GM18909 (cell line): Measurements from ENCODE around the gene CARD9.

ENCODE experiments used
- ATAC-seq: cut with Tn5 transposase; IDR thresholded peaks from one replicate; pipeline ENCODE4 v1.9.1; 2021; ENCODE audit warnings: mild to moderate bottlenecking; ENCODE audit not compliant: unreplicated experiment, poor library complexity

The CARD9 gene

GRCh38 chr9:136402067-136402466, 28.6 kb upstream of the CARD9 start:
- no peak for ATAC-seq

GRCh38 chr9:136401173-136401922, 27.9 kb upstream of the CARD9 start:
- ATAC-seq = no peak

GRCh38 chr9:136400038-136400834, 26.8 kb upstream of the CARD9 start, which contains the start of gene SNAPC4:
Gene SNAPC4 (minus strand): TSS chr9:136400170. CDS start chr9:136398428, 1,742 bp downstream.
- peak; percentile 79 for ATAC-seq

GRCh38 chr9:136399176-136400037, 25.9 kb upstream of the CARD9 start:
- ATAC-seq = peak; percentile 30

GRCh38 chr9:136398286-136398685, 24.8 kb upstream of the CARD9 start:
- no peak for ATAC-seq

- no peak for ATAC-seq
Observed at GRCh38 chr9:136397643-136398042, 24.2 kb upstream of the CARD9 start.

- no peak for ATAC-seq
Observed at GRCh38 chr9:136396219-136396515, 22.7 kb upstream of the CARD9 start.

- no peak for ATAC-seq
Observed at GRCh38 chr9:136395345-136396218, 22.1 kb upstream of the CARD9 start.

GRCh38 chr9:136395020-136395340, 21.5 kb upstream of the CARD9 start:
- ATAC-seq = no peak

- no peak for ATAC-seq
Observed at GRCh38 chr9:136394312-136395019, 21.0 kb upstream of the CARD9 start.

GRCh38 chr9:136393531-136393930, 20.1 kb upstream of the CARD9 start:
- no peak for ATAC-seq

- ATAC-seq = no peak
Observed at GRCh38 chr9:136392538-136393449, 19.3 kb upstream of the CARD9 start.

- no peak for ATAC-seq
Observed at GRCh38 chr9:136391737-136392537, 18.5 kb upstream of the CARD9 start.

GRCh38 chr9:136389396-136389795, 15.9 kb upstream of the CARD9 start:
- ATAC-seq = no peak

GRCh38 chr9:136387217-136387616, 13.7 kb upstream of the CARD9 start:
- ATAC-seq = no peak

- ATAC-seq = no peak
Observed at GRCh38 chr9:136386018-136386417, 12.5 kb upstream of the CARD9 start.

GRCh38 chr9:136385015-136385414, 11.5 kb upstream of the CARD9 start:
- no peak for ATAC-seq

- ATAC-seq = no peak
Observed at GRCh38 chr9:136383436-136383835, 10.0 kb upstream of the CARD9 start.
